Fibroblast of pulmonary artery (primary cell): ENCODE data around the gene ATP6V1E1.

Source experiments
- DNase-seq: peaks from one replicate; pipeline ENCODE4 v3.0.0-alpha.2; 2010; ENCODE audit warnings: low read depth
- H3K4me3 ChIP-seq: replicated peaks from 2 replicates; pipeline ENCODE4 v1.5.1; 2011; ENCODE audit warnings: low read depth, mild to moderate bottlenecking, control low read depth, low read length, moderate library complexity
- CTCF ChIP-seq: IDR thresholded peaks from 2 replicates; pipeline ENCODE4 v1.5.1; 2011; ENCODE audit warnings: mild to moderate bottlenecking, control low read depth, low read length, inconsistent platforms; ENCODE audit errors: missing control alignments

The ATP6V1E1 gene

DNA sequence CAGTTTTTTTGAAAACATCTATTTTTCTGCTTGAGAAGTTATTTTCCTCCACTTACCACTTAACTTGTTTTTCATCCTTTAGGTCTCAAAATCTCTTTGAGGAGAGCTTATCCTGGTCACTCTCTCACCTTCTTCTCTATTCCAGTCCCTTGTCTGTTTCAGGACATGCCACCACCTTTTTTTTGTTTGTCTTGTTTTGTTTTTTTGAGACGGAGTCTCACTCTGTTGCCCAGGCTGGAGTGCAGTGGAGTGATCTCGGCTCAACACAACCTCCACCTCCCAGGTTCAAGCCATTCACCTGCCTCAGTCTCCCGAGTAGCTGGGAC lies 5.4 kb upstream of the ATP6V1E1 start:
- no peak overlapping the region for H3K4me3 ChIP-seq
- DNase-seq, result no peak
- no peak for TF ChIP-seq CTCF

DNA sequence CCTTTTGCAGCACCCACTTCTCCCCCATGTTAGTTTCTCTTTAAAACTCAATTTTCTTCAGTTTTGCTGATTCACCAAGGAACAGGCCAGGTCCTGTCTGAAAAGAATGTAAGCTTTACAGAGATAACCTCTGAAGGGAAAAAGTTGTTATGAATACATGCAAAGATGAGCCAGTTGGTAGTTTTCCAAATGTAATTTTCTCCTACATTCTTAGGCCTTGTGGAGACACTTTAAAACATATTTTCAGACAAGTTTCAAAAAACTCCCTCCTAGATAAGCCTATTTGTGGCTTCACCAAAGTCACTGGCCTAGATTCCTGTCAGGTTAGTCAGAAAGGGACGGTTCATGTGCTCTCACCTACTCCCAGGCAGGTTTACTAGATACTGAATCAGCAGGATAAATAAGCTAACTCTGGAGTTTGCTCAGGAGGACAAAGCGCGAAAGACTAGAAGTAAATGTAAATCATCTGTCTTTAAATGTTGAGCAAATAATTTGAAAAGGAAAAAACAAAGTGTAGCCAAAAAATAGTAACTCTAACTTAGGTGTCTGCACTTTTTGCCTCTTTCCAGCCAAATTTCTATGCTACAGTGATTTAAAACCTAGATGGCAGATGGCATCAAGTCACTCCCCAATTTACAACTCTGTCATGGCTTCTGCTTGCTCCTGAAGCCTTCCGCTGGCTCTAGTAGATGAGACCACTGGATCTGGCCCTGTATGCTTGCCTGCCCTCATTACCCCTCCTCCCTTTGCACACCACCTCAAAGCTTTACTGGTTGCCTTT lies 4.9 kb upstream of the ATP6V1E1 start:
- no peak for TF ChIP-seq CTCF
- peak; percentile 73 for DNase-seq
- no peak overlapping the region for H3K4me3 ChIP-seq

GRCh38 chr22:17631076-17631565 lies 2.6 kb upstream of the ATP6V1E1 start:
- no peak overlapping the region for H3K4me3 ChIP-seq
- no peak for DNase-seq
- TF ChIP-seq CTCF, result no peak

DNA sequence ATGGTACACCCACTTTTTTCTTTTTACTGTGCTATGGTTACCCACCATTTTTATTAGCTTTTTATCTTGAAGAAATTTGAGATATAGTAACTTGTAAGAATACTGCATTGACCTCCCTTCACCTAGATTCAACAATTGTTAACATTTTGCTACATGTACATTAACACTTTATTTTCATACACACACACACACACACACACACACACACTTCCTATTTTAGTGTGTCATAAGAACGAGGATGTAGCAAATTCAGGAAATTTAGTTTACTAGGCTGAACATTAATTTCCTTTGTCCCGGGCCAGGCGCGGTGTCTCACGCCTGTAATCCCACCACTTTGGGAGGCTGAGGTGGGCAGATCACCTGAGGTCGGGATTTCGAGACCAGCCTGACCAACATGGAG lies 1.1 kb upstream of the ATP6V1E1 start:
- no peak for TF ChIP-seq CTCF
- no peak for DNase-seq
- H3K4me3 ChIP-seq, result peak overlapping the region; percentile 100

DNA sequence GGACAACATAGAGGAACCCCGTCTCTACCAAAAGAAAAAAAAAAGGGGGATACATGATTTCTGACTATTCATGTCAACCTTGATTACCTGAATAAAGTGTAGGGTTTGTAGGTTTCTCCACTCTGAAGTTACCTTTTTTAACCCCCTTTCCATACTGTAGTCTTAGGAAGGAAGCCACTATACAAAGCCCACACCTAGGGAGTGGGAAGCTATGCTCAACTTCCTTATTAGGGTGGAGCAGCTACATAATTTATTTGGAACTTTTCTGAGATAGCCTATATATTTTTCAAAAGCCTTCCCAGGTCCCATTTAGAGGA lies 582 bp upstream of the ATP6V1E1 start:
- peak overlapping the region; percentile 100 for H3K4me3 ChIP-seq
- no peak for TF ChIP-seq CTCF
- DNase-seq, result no peak

- peak overlapping the region; percentile 100 for H3K4me3 ChIP-seq
- DNase-seq, result no peak
- TF ChIP-seq CTCF, result no peak
These were observed 566 bp downstream of the ATP6V1E1 start for GRCh38 chr22:17627961-17628405.

- no peak for TF ChIP-seq CTCF
These were observed 15.3 kb downstream of the ATP6V1E1 start for GRCh38 chr22:17613280-17613679.

More at GRCh38 chr22:17613280-17613679, 15.3 kb downstream of the ATP6V1E1 start:
- H3K4me3 ChIP-seq, result no peak overlapping the region
- no peak for DNase-seq
